GM23338 (cell line): ENCODE measurements around the gene ZMAT5. TPM values are rescaled to one million over a fixed set of nuclear protein-coding genes. Genes with fewer than 3 reads are reported as not detected.

Experiments
- ATAC-seq: fragments of 200-7000 bp; cut with Tn5 transposase; 3 replicates; pipeline ENCODE4 v1.9.1; 2020
- DNase-seq: peaks from one replicate; pipeline ENCODE4 v3.0.0-alpha.2; 2015; ENCODE audit warnings: low spot score
- H2AFZ ChIP-seq: fragments of 200-600 bp; sonication (generic); 2 replicates; pipeline ENCODE4 v1.8.0; 2016; ENCODE audit warnings: antibody characterized with exemption, mild to moderate bottlenecking, moderate library complexity
- H3F3A ChIP-seq: fragments of 200-600 bp; sonication (generic); replicated peaks from 2 replicates; pipeline ENCODE4 v1.8.0; 2017; ENCODE audit warnings: antibody characterized with exemption, mixed run types, low read depth
- H3K27ac ChIP-seq: fragments of 200-600 bp; sonication (generic); 2 replicates; pipeline ENCODE4 v1.6.1; 2016; ENCODE audit warnings: low read depth
- H3K27me3 ChIP-seq: fragments of 200-600 bp; sonication (generic); 2 replicates; pipeline ENCODE4 v1.8.0; 2016; ENCODE audit warnings: mild to moderate bottlenecking, mixed run types, moderate library complexity; ENCODE audit not compliant: insufficient read depth
- H3K36me3 ChIP-seq: fragments of 200-600 bp; sonication (generic); 2 replicates; pipeline ENCODE4 v1.8.0; 2016; ENCODE audit warnings: mild to moderate bottlenecking; ENCODE audit not compliant: insufficient read depth
- H3K4me1 ChIP-seq: fragments of 200-600 bp; sonication (generic); 2 replicates; pipeline ENCODE4 v1.8.0; 2016; ENCODE audit warnings: mild to moderate bottlenecking, moderate library complexity; ENCODE audit not compliant: insufficient read depth
- H3K4me2 ChIP-seq: fragments of 200-600 bp; sonication (generic); 2 replicates; pipeline ENCODE4 v1.7.1; 2017; ENCODE audit warnings: mixed run types
- H3K4me3 ChIP-seq: fragments of 200-600 bp; sonication (generic); 2 replicates; pipeline ENCODE4 v1.6.1; 2016; ENCODE audit warnings: mixed run types
- H3K79me2 ChIP-seq: fragments of 200-600 bp; sonication (generic); replicated peaks from 2 replicates; pipeline ENCODE4 v1.8.0; 2017; ENCODE audit warnings: mild to moderate bottlenecking; ENCODE audit not compliant: insufficient read depth
- H3K9me2 ChIP-seq: fragments of 200-600 bp; sonication (generic); 2 replicates; pipeline ENCODE4 v1.8.0; 2017; ENCODE audit not compliant: insufficient read depth
- H4K20me1 ChIP-seq: fragments of 200-600 bp; sonication (generic); replicated peaks from 2 replicates; pipeline ENCODE4 v1.8.0; 2017; ENCODE audit warnings: mild to moderate bottlenecking; ENCODE audit not compliant: insufficient read depth
- H3K27ac Mint-ChIP-seq: 2 replicates; pipeline ENCODE4 v1.8.0; 2020; ENCODE audit warnings: inconsistent platforms, mild to moderate bottlenecking, moderate library complexity, mixed read lengths
- H3K27me3 Mint-ChIP-seq: 3 replicates; pipeline ENCODE4 v1.8.0; 2022; ENCODE audit warnings: low read depth, mild to moderate bottlenecking, moderate library complexity, mixed read lengths, inconsistent platforms; ENCODE audit not compliant: insufficient read depth, poor library complexity
- H3K36me3 Mint-ChIP-seq: 3 replicates; pipeline ENCODE4 v1.8.0; 2021; ENCODE audit warnings: low read depth, mild to moderate bottlenecking, inconsistent platforms, moderate library complexity, mixed read lengths
- H3K4me1 Mint-ChIP-seq: 3 replicates; pipeline ENCODE4 v1.8.0; 2020; ENCODE audit warnings: mild to moderate bottlenecking, inconsistent platforms, mixed read lengths
- H3K4me3 Mint-ChIP-seq: 3 replicates; pipeline ENCODE4 v1.8.0; 2021; ENCODE audit warnings: moderate library complexity, mild to moderate bottlenecking, inconsistent platforms, mixed read lengths
- H3K9me3 Mint-ChIP-seq: 3 replicates; pipeline ENCODE4 v1.8.0; 2020; ENCODE audit warnings: moderate library complexity, mild to moderate bottlenecking, inconsistent platforms, mixed read lengths
- CREB1 ChIP-seq: fragments of 250-450 bp; sonication (Bioruptor Pico); IDR thresholded peaks from 2 replicates; pipeline ENCODE4 v1.5.0; 2020; ENCODE audit warnings: low read depth, mild to moderate bottlenecking, moderate library complexity
- CTCF ChIP-seq, 2 experiments: fragments of 200-600 bp in 1 of 2; sonication (generic) in 1 of 2; conservative IDR thresholded peaks; 2 replicates each; pipeline versions ENCODE4 v1.5.1 to v1.6.1; 2016 to 2017; ENCODE audit warnings: antibody characterized with exemption in 2 of 2, low read depth in 2 of 2, mild to moderate bottlenecking in 2 of 2, moderate library complexity in 1 of 2
- ETS1 ChIP-seq: IDR thresholded peaks from 2 replicates; pipeline ENCODE4 v1.6.1; 2016; ENCODE audit warnings: antibody characterized with exemption
- EZH2 ChIP-seq: fragments of 200-600 bp; sonication (generic); IDR thresholded peaks from one replicate; pipeline ENCODE4 v1.8.0; 2017; ENCODE audit warnings: antibody characterized with exemption, mild to moderate bottlenecking, low read depth; ENCODE audit not compliant: unreplicated experiment
- EZH2phosphoT487 ChIP-seq: fragments of 200-600 bp; sonication (generic); IDR thresholded peaks from one replicate; pipeline ENCODE4 v1.8.1; 2018; ENCODE audit warnings: antibody characterized with exemption; ENCODE audit not compliant: unreplicated experiment
- NANOG ChIP-seq: IDR thresholded peaks from 2 replicates; pipeline ENCODE4 v1.6.1; 2016; ENCODE audit warnings: antibody characterized with exemption, borderline replicate concordance
- POLR2AphosphoS5 ChIP-seq: IDR thresholded peaks from 2 replicates; pipeline ENCODE4 v1.6.1; 2016; ENCODE audit warnings: antibody characterized with exemption, low read depth
- ZNF114 ChIP-seq: fragments of 250-450 bp; sonication (Bioruptor Pico); IDR thresholded peaks from 2 replicates; pipeline ENCODE4 v1.5.0; 2020; ENCODE audit warnings: mild to moderate bottlenecking, moderate library complexity
- polyA plus RNA-seq: library from polyadenylated mRNA; unstranded; fragments of >200 nt; fragmentation: Nextera tagmentation; extraction: Ambion mirVana; gene quantifications from 2 replicates; pipeline ENCODE4 v1.2.1, GENCODE V29; 2016
- total RNA-seq: library from RNA; depleted of rRNA; stranded (reverse); fragments of >200 nt; shearing (Covaris generic); gene quantifications from 2 replicates; pipeline ENCODE4 v1.2.3, GENCODE V29; 2014

Gene ZMAT5
- total and polyA plus RNA-seq, 2 experiments from 2014 or later: 14.6 to 25.4 TPM

- no peak overlapping the region for H2AFZ ChIP-seq
- no peaks in the 10 kb centered on the region; the same call in 1 of the 2 replicates for H3K4me1 ChIP-seq
- H3K27ac ChIP-seq: 0 out of 2 replicates have a peak overlapping the region, but pooled peaks have one; percentile 45
- no peak overlapping the region for H3K4me3 ChIP-seq
- Mint-ChIP-seq H3K4me3 (no peak overlapping the region), H3K27ac (0 out of 2 replicates have a peak overlapping the region, but pooled peaks have one; percentile 33), H3K9me3 (no peaks in the 10 kb centered on the region), H3K4me1 (peaks cover 5% of the 10 kb centered on the region; the same call in 2 of the 3 replicates), H3K27me3 (peaks cover 2% of the 10 kb centered on the region), H3K36me3 (peaks cover 24% of the 10 kb centered on the region)
- no peaks in the 10 kb centered on the region for H4K20me1 ChIP-seq
- H3K36me3 ChIP-seq: no peaks in the 10 kb centered on the region; the same call in none of the 2 replicates
- ATAC-seq (peak; percentile 71), DNase-seq (peak; percentile 36)
- no peaks in the 10 kb centered on the region for H3F3A ChIP-seq
- H3K79me2 ChIP-seq: no peaks in the 10 kb centered on the region
- no peak overlapping the region for H3K4me2 ChIP-seq
- TF ChIP-seq POLR2AphosphoS5 (no peak), ZNF114 (CRISPR knock-in tag) (no peak), EZH2phosphoT487 (no peak), CREB1 (no peak), CTCF (conservative IDR thresholded peaks at IDR 0.05; ENCODE audit: low read depth in 2 of 2) (no peak)
- H3K9me2 ChIP-seq: no peaks in the 10 kb centered on the region
- no peaks in the 10 kb centered on the region for H3K27me3 ChIP-seq
Observed at GRCh38 chr22:29801153-29801552, 34.3 kb upstream of the ZMAT5 start.

- H3K4me3 Mint-ChIP-seq: no peak overlapping the region
- Histone ChIP-seq H3K4me1 (no peaks in the 10 kb centered on the region; the same call in 1 of the 2 replicates), H3K9me2 (no peaks in the 10 kb centered on the region), H3K4me3 (no peak overlapping the region), H2AFZ (no peak overlapping the region), H4K20me1 (no peaks in the 10 kb centered on the region), H3F3A (no peaks in the 10 kb centered on the region), H3K79me2 (no peaks in the 10 kb centered on the region), H3K4me2 (no peak overlapping the region), H3K27ac (no peak overlapping the region), H3K27me3 (no peaks in the 10 kb centered on the region), H3K36me3 (no peaks in the 10 kb centered on the region; the same call in none of the 2 replicates)
- peaks cover 14% of the 10 kb centered on the region for H3K36me3 Mint-ChIP-seq
- peaks cover 5% of the 10 kb centered on the region; the same call in 1 of the 3 replicates for H3K4me1 Mint-ChIP-seq
- TF ChIP-seq POLR2AphosphoS5 (no peak), EZH2 (no peak), ZNF114 (CRISPR knock-in tag) (no peak), CREB1 (no peak), ETS1 (no peak), NANOG (no peak)
- peak overlapping the region; percentile 77; the same call in 1 of the 2 replicates for H3K27ac Mint-ChIP-seq
- ATAC-seq: no peak
- H3K27me3 Mint-ChIP-seq: no peaks in the 10 kb centered on the region
- DNase-seq: no peak
- no peaks in the 10 kb centered on the region for H3K9me3 Mint-ChIP-seq
Observed at GRCh38 chr22:29799217-29799680, 32.4 kb upstream of the ZMAT5 start.
